ENCODE results near the gene HGF. TPM values are rescaled to one million over a fixed set of nuclear protein-coding genes. Genes with fewer than 3 reads are reported as not detected.

HGF gene
- total and polyA plus RNA-seq, 4 experiments from 2014 or later = not detected

GRCh38 chr7:81664304-81664703 is 105.5 kb downstream of the HGF start:
- DNase-seq = no peak
- no peaks in the 10 kb centered on the region for H3K36me3 Mint-ChIP-seq
- H3K4me1 Mint-ChIP-seq = no peaks in the 10 kb centered on the region
- ChIA-PET POLR2A (ENCODE audit: partially characterized antibody) (no interaction called here), CTCF (ENCODE audit: partially characterized antibody) (no interaction called here)
- no peaks in the 10 kb centered on the region for H3K27me3 Mint-ChIP-seq
- Histone ChIP-seq H3K4me3 (ENCODE audit: low read length in 2 of 2) (no peak overlapping the region), H3K4me1 (ENCODE audit: insufficient read depth, low read length) (no peaks in the 10 kb centered on the region), H3K27ac (ENCODE audit: low read depth, low read length) (no peak overlapping the region), H3K9me3 (ENCODE audit: control insufficient read depth in 1 of 2, low read length in 2 of 2) (no peaks in the 10 kb centered on the region), H3K36me3 (ENCODE audit: insufficient read depth, low read length) (no peaks in the 10 kb centered on the region), H3K27me3 (ENCODE audit: insufficient read depth, low read length) (no peaks in the 10 kb centered on the region)
- intact Hi-C loops (cut with micrococcal nuclease) = no loop called here
- H3K9me3 Mint-ChIP-seq = peaks cover 0 to 15% (median 10%) of the 10 kb centered on the region in 8 donors
- H3K27ac Mint-ChIP-seq = no peak overlapping the region
- H3K4me3 Mint-ChIP-seq = no peak overlapping the region

GRCh38 chr7:81662531-81662930 is 107.3 kb downstream of the HGF start:
- Mint-ChIP-seq H3K27me3 (no peaks in the 10 kb centered on the region), H3K27ac (no peak overlapping the region), H3K9me3 (peaks cover 0 to 20% (median 13%) of the 10 kb centered on the region in 8 donors), H3K4me3 (no peak overlapping the region), H3K4me1 (no peaks in the 10 kb centered on the region), H3K36me3 (no peaks in the 10 kb centered on the region)
- no peaks in the 10 kb centered on the region for H3K4me1 ChIP-seq (ENCODE audit: insufficient read depth, low read length)
- H3K36me3 ChIP-seq (ENCODE audit: insufficient read depth, low read length) = no peaks in the 10 kb centered on the region
- no peak overlapping the region for H3K4me3 ChIP-seq (ENCODE audit: low read length in 2 of 2)
- H3K27me3 ChIP-seq (ENCODE audit: insufficient read depth, low read length) = no peaks in the 10 kb centered on the region
- H3K27ac ChIP-seq (ENCODE audit: low read depth, low read length) = no peak overlapping the region
- intact Hi-C loops (cut with micrococcal nuclease) = no loop called here
- DNase-seq = no peak
- CTCF ChIA-PET (ENCODE audit: partially characterized antibody) = no interaction called here
- no peaks in the 10 kb centered on the region for H3K9me3 ChIP-seq (ENCODE audit: control insufficient read depth in 1 of 2, low read length in 2 of 2)
- POLR2A ChIA-PET (ENCODE audit: partially characterized antibody) = no interaction called here

- Histone ChIP-seq H3K27me3 (ENCODE audit: insufficient read depth, low read length) (no peaks in the 10 kb centered on the region), H3K27ac (ENCODE audit: low read depth, low read length) (no peak overlapping the region), H3K4me3 (ENCODE audit: low read length in 2 of 2) (no peak overlapping the region), H3K4me1 (ENCODE audit: insufficient read depth, low read length) (no peaks in the 10 kb centered on the region), H3K9me3 (ENCODE audit: control insufficient read depth in 1 of 2, low read length in 2 of 2) (no peaks in the 10 kb centered on the region), H3K36me3 (ENCODE audit: insufficient read depth, low read length) (no peaks in the 10 kb centered on the region)
- H3K9me3 Mint-ChIP-seq = peaks cover 0 to 33% (median 18%) of the 10 kb centered on the region in 8 donors
- H3K27me3 Mint-ChIP-seq = no peaks in the 10 kb centered on the region
- DNase-seq = no peak
- no peaks in the 10 kb centered on the region for H3K36me3 Mint-ChIP-seq
- ChIA-PET POLR2A (ENCODE audit: partially characterized antibody) (no interaction called here), CTCF (ENCODE audit: partially characterized antibody) (no interaction called here)
- H3K27ac Mint-ChIP-seq = no peak overlapping the region
- no peak overlapping the region for H3K4me3 Mint-ChIP-seq
- intact Hi-C loops (cut with micrococcal nuclease) = no loop called here
- H3K4me1 Mint-ChIP-seq = no peaks in the 10 kb centered on the region
Observed at GRCh38 chr7:81659697-81660395, 110.0 kb downstream of the HGF start.

GRCh38 chr7:81657551-81657950 is 112.3 kb downstream of the HGF start:
- H3K36me3 ChIP-seq (ENCODE audit: insufficient read depth, low read length) = no peaks in the 10 kb centered on the region
- Mint-ChIP-seq H3K36me3 (no peaks in the 10 kb centered on the region), H3K9me3 (peaks cover 0 to 43% (median 19%) of the 10 kb centered on the region in 8 donors), H3K27me3 (no peaks in the 10 kb centered on the region), H3K27ac (no peak overlapping the region), H3K4me1 (no peaks in the 10 kb centered on the region), H3K4me3 (no peak overlapping the region)
- CTCF ChIA-PET (ENCODE audit: partially characterized antibody) = no interaction called here
- H3K27me3 ChIP-seq (ENCODE audit: insufficient read depth, low read length) = no peaks in the 10 kb centered on the region
- H3K9me3 ChIP-seq (ENCODE audit: control insufficient read depth in 1 of 2, low read length in 2 of 2) = no peaks in the 10 kb centered on the region
- no peak overlapping the region for H3K27ac ChIP-seq (ENCODE audit: low read depth, low read length)
- H3K4me3 ChIP-seq (ENCODE audit: low read length in 2 of 2) = no peak overlapping the region
- H3K4me1 ChIP-seq (ENCODE audit: insufficient read depth, low read length) = no peaks in the 10 kb centered on the region
- intact Hi-C loops (cut with micrococcal nuclease) = no loop called here
- DNase-seq = no peak
- POLR2A ChIA-PET (ENCODE audit: partially characterized antibody) = no interaction called here

- CTCF ChIA-PET (ENCODE audit: partially characterized antibody) = no interaction called here
Observed at GRCh38 chr7:81655271-81655670, 114.6 kb downstream of the HGF start.

GRCh38 chr7:81652225-81652624 is 117.6 kb downstream of the HGF start:
- Mint-ChIP-seq H3K27me3 (no peaks in the 10 kb centered on the region), H3K9me3 (peaks cover 2 to 47% (median 19%) of the 10 kb centered on the region in 8 donors), H3K36me3 (no peaks in the 10 kb centered on the region), H3K27ac (no peak overlapping the region), H3K4me3 (no peak overlapping the region), H3K4me1 (no peaks in the 10 kb centered on the region)
- POLR2A ChIA-PET (ENCODE audit: partially characterized antibody) = no interaction called here
- CTCF ChIA-PET (ENCODE audit: partially characterized antibody) = no interaction called here
- H3K4me3 ChIP-seq (ENCODE audit: low read length in 2 of 2) = no peak overlapping the region
- intact Hi-C loops (cut with micrococcal nuclease) = no loop called here
- H3K27me3 ChIP-seq (ENCODE audit: insufficient read depth, low read length) = no peaks in the 10 kb centered on the region
- no peaks in the 10 kb centered on the region for H3K9me3 ChIP-seq (ENCODE audit: control insufficient read depth in 1 of 2, low read length in 2 of 2)
- no peak overlapping the region for H3K27ac ChIP-seq (ENCODE audit: low read depth, low read length)
- no peak for DNase-seq
- no peaks in the 10 kb centered on the region for H3K36me3 ChIP-seq (ENCODE audit: insufficient read depth, low read length)
- H3K4me1 ChIP-seq (ENCODE audit: insufficient read depth, low read length) = no peaks in the 10 kb centered on the region

More at GRCh38 chr7:81655271-81655670, 114.6 kb downstream of the HGF start:
- Mint-ChIP-seq H3K36me3 (no peaks in the 10 kb centered on the region), H3K9me3 (peaks cover 2 to 56% (median 23%) of the 10 kb centered on the region in 8 donors), H3K4me3 (no peak overlapping the region), H3K27ac (no peak overlapping the region), H3K4me1 (no peaks in the 10 kb centered on the region), H3K27me3 (no peaks in the 10 kb centered on the region)
- Histone ChIP-seq H3K27ac (ENCODE audit: low read depth, low read length) (no peak overlapping the region), H3K9me3 (ENCODE audit: control insufficient read depth in 1 of 2, low read length in 2 of 2) (no peaks in the 10 kb centered on the region), H3K4me3 (ENCODE audit: low read length in 2 of 2) (no peak overlapping the region), H3K27me3 (ENCODE audit: insufficient read depth, low read length) (no peaks in the 10 kb centered on the region), H3K36me3 (ENCODE audit: insufficient read depth, low read length) (no peaks in the 10 kb centered on the region), H3K4me1 (ENCODE audit: insufficient read depth, low read length) (no peaks in the 10 kb centered on the region)
- POLR2A ChIA-PET (ENCODE audit: partially characterized antibody) = no interaction called here
- intact Hi-C loops (cut with micrococcal nuclease) = no loop called here
- DNase-seq = no peak
